ENCODE results near the gene PRKCD. TPM values are rescaled to one million over a fixed set of nuclear protein-coding genes. Genes with fewer than 3 reads are reported as not detected.

Gene PRKCD
- total RNA-seq, 2 experiments from 2014 or later: 23.4 to 24.8 TPM

DNA sequence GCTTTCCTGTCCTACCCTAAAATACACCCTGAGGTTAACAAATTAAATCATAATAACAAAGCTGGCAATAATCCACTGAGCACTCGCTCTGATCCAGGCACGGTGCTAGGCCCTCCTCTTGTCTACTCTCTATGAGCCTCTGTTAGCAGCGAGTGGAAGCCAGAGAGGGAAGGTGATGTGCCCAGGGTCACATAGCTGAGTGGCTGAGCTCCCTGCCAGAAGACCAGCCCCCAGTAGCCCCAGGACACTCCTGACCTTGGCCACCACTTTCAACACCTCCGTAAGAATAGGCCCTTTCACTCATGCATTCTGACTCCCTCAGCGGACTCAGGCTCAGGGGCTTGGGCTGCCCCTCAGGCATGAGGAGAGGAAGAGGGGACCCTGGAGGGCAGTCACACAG is 9.5 kb upstream of the PRKCD start:
- no peak for DNase-seq
- no peaks in the 10 kb centered on the region for H3K9me3 Mint-ChIP-seq
- no peaks in the 10 kb centered on the region for H3K4me1 Mint-ChIP-seq
- no peak overlapping the region for H3K4me3 Mint-ChIP-seq
- H3K27me3 Mint-ChIP-seq: peaks cover 24% of the 10 kb centered on the region
- H3K36me3 Mint-ChIP-seq (ENCODE audit: low read depth): no peaks in the 10 kb centered on the region
- CTCF ChIA-PET: interaction anchor here (1.7 kb wide), 1 partner anchor 18 kb away, joined by 5 read pairs; no protein-coding TSS in a partner anchor
- POLR2A ChIA-PET: no interaction called here
- H3K27ac Mint-ChIP-seq: no peak overlapping the region

DNA sequence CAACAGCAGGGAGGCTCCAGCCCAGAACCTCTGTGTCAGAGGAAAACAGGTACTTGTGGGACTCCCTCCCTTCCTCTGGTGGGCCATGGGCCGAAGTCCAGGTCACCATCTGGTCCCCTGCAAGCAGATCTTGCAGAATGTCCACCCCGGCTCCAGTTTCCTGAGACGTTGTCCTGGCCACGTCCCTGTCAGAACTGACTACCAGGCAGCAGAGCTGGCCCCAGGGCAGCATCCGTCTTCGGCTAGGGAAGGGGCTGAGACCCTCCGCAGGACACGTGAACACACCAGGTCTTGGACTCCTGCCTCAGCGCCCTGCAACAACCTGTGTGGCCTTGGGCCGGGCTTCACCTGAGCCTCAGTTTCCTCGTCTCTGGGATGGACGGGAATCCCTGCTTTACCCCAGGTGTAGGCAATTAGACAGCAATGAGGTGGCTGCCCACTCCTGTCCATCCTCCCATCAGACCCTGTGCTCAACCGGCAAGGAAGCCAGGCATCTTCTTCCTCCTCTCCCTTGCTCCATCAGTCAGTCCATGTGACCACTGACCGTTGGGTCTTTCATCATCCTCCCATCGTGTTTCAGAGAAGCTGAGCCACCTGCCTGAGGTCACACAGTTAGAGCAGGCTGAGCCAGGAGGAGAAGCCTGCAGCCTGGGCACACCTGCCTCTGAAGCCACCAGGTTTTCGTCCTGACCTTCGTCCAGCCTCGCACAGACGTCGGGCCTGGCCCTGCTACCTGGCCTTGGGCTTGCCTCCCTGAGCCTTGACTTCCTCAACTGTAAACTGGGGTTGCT is 8.9 kb upstream of the PRKCD start:
- Mint-ChIP-seq H3K4me3 (no peak overlapping the region), H3K27ac (no peak overlapping the region), H3K27me3 (peaks cover 29% of the 10 kb centered on the region), H3K4me1 (no peaks in the 10 kb centered on the region), H3K9me3 (no peaks in the 10 kb centered on the region), H3K36me3 (ENCODE audit: low read depth) (no peaks in the 10 kb centered on the region)
- CTCF ChIA-PET: interaction anchor here (1.3 kb wide), 1 partner anchor 20 kb away, joined by 3 read pairs; no protein-coding TSS in a partner anchor
- no peak for DNase-seq
- POLR2A ChIA-PET: no interaction called here

DNA sequence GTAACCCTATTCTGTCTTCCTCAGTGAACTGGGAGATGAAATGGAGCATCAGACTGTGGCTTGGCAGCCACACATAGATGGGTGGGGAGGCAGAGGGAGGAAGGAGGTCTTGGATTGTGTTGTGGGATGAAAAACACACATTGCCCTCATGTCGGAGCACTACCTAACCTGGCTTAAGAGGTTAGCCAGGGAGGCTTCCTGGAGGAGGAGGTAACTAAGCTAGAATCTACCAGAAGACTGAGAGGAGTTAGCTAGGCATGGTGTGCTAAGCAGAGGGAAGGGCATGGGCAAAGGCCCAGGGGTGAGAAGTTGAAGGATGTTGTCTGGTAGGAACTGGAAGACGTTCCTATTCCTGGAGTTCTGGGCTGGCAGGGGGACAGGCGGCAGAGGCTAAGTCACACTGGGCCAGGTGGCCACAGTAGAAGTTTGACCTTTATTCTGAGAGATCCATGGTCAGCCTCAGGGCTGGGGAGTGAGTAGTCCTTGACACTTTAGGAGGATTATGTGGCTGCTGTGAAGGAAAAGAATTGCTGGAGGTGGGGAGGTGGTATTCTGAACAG is 7.7 kb upstream of the PRKCD start:
- CTCF ChIA-PET: interaction anchor here (1.3 kb wide), 1 partner anchor 21 kb away, joined by 3 read pairs; no protein-coding TSS in a partner anchor
- H3K36me3 Mint-ChIP-seq (ENCODE audit: low read depth): no peaks in the 10 kb centered on the region
- no peak overlapping the region for H3K27ac Mint-ChIP-seq
- POLR2A ChIA-PET: no interaction called here
- peaks cover 37% of the 10 kb centered on the region for H3K27me3 Mint-ChIP-seq
- no peak for DNase-seq
- H3K4me1 Mint-ChIP-seq: no peaks in the 10 kb centered on the region
- no peak overlapping the region for H3K4me3 Mint-ChIP-seq
- no peaks in the 10 kb centered on the region for H3K9me3 Mint-ChIP-seq

DNA sequence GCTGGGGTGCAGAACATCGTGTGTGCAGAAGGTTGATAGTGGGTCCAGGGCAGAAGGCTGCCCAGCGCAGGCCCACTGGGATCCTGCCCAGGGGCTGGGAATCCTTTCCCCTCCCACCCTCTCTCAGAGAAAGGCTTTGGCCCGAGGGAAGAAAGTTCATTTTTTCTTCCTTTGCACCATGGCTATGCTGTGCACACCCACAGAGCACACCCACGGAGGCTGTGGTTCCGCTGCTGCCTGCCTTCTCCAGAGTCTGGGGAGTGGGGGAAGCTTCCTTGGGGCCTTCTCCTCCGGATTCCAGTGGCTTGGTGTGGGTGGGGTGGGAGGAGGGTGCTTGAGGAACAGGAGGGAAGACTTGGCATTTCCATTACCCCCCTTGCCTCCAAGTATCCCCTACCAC is 7.0 kb upstream of the PRKCD start:
- DNase-seq: no peak
- ChIA-PET POLR2A (no interaction called here), CTCF (no interaction called here)
- Mint-ChIP-seq H3K27me3 (peaks cover 41% of the 10 kb centered on the region), H3K9me3 (no peaks in the 10 kb centered on the region), H3K36me3 (ENCODE audit: low read depth) (no peaks in the 10 kb centered on the region), H3K4me3 (no peak overlapping the region), H3K4me1 (no peaks in the 10 kb centered on the region), H3K27ac (no peak overlapping the region)

DNA sequence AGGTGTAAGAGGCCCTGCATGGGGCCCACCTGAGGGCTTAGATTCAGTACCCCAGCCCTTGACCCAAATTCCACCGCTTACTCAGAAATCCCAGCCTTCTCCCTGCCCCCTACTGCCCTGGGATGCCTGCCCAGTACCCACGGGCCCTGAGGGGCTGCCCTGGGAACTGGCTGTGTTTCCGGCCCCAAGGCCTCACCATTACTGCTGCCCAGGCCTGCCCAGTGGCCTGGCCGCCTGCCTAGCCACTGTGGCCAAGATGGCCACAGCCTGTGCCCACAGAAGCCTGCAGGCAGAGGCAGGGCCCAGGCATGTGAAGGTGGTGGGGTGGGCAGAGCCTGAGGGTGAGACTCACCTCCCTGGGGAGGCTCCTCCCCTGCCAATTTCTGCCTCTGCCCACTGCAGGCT is 6.1 kb upstream of the PRKCD start:
- CTCF ChIA-PET: interaction anchor here (1.0 kb wide), 1 partner anchor 40 kb away, joined by 3 read pairs; no protein-coding TSS in a partner anchor
- peaks cover 42% of the 10 kb centered on the region for H3K27me3 Mint-ChIP-seq

DNA sequence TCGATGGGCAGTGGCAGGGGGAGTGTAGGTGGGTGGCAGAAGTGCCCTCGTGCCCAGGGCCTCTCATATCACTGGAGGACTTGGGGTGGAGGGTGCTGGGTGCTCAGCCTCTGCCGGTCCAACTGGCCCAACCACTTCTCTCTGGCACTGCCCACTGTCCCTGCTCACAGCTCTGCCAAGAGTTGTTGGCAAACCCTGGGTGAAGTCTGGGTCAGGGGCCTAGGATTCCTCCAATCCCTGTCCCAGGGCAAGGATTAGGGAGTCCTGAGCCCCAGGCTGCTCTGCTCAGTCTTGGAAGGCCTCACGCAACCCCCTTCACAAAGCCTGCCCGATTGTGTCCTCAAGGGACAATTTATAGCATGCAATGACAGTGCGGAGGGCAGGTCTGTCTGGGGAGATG is 5.2 kb upstream of the PRKCD start:
- CTCF ChIA-PET: interaction anchor here (1.0 kb wide), 1 partner anchor 41 kb away, joined by 3 read pairs; no protein-coding TSS in a partner anchor
- Mint-ChIP-seq H3K4me1 (peaks cover 6% of the 10 kb centered on the region), H3K27ac (no peak overlapping the region), H3K27me3 (peaks cover 46% of the 10 kb centered on the region), H3K36me3 (ENCODE audit: low read depth) (no peaks in the 10 kb centered on the region), H3K9me3 (no peaks in the 10 kb centered on the region), H3K4me3 (no peak overlapping the region)
- POLR2A ChIA-PET: interaction anchor here (1.0 kb wide), 1 partner anchor 25 kb away, joined by 3 read pairs; no protein-coding TSS in a partner anchor
- no peak for DNase-seq

More for the DNA sequence above, 6.1 kb upstream of the PRKCD start:
- Mint-ChIP-seq H3K27ac (no peak overlapping the region), H3K4me3 (no peak overlapping the region), H3K36me3 (ENCODE audit: low read depth) (no peaks in the 10 kb centered on the region), H3K4me1 (no peaks in the 10 kb centered on the region), H3K9me3 (no peaks in the 10 kb centered on the region)
- no peak for DNase-seq
- POLR2A ChIA-PET: no interaction called here

DNA sequence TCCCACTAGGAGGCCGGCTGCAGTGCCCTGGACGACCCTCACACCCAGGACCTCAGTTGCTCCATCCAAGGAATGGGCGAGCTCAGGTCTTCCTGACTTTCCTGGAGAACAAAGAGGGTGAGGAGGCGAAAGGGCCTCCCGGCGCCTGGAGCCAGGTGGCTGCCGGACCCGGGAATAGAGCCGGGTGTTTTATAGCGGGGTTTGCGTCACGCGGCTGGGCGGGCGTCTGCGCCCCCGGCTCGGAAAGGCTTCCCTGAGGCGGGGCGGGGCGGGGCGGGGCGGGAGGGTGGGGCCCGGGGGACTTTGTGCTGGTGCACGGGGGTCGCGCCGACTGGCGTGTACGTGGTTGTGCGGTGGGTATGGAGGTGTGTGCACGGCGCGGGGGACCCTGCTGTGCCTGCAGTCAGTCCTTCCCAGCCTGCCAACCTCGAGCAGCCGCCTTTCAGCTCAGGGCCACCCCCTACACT is 4.6 kb upstream of the PRKCD start:
- Mint-ChIP-seq H3K4me3 (no peak overlapping the region), H3K9me3 (no peaks in the 10 kb centered on the region), H3K27me3 (peaks cover 46% of the 10 kb centered on the region), H3K27ac (no peak overlapping the region), H3K36me3 (ENCODE audit: low read depth) (no peaks in the 10 kb centered on the region), H3K4me1 (peaks cover 6% of the 10 kb centered on the region)
- ChIA-PET POLR2A (interaction anchor here (1.0 kb wide), 1 partner anchor 25 kb away, joined by 3 read pairs; no protein-coding TSS in a partner anchor), CTCF (no interaction called here)
- no peak for DNase-seq

DNA sequence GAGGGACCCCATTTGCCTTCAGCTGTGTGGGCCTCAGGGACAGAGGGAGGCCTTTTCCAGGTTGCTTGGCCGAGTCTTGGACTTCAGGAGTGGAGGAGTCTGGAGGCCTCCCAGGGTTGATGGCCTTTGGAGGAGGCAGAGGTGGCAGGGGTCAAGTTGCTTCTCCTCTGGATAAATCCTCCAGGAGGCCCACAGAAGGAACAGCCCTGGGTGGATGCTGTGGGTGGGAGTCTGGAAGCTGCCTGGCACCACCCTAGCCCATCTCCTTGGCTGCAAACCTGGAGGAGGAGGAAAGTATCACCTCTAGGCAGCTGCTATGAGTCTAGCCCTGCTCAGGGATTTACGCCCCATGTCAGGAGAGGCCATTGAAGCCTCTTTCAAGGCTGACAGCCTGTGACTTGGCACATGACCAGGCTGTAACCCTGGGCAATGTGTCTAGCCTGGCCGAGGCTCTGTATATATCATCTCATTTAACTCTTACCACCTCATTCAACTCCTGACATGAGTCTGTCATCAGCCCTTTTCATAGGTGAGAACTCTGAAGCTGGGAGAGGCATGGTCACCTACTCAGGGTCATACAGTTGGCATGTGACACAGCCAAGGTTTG is 2.9 kb upstream of the PRKCD start:
- H3K9me3 Mint-ChIP-seq: no peaks in the 10 kb centered on the region
- CTCF ChIA-PET: interaction anchor here (1.6 to 2.1 kb wide), 2 partner anchors 11 to 26 kb away, joined by 4 to 7 read pairs; no protein-coding TSS in a partner anchor

DNA sequence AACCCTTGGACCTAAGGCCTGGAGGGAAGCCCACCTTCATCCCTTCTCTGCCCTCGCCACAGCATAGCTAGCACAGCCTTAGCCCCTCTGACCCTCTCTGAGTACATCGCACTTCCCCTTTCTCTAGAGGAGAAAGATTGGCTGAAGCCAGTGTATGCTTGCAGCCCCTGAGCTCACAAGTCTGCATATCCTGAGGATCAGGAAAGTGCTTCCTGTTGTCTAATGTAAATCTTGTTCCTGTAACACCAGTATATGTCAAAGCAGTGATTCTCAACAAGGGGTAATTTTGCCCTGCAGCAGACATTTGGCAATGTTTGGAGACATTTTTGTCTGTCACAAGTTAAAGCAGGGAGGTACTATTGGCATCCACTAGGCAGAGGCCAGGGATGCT is 2.2 kb upstream of the PRKCD start:
- no peaks in the 10 kb centered on the region for H3K9me3 Mint-ChIP-seq
- no peak overlapping the region for H3K4me3 Mint-ChIP-seq
- ChIA-PET POLR2A (interaction anchor here (1.1 to 1.4 kb wide), 2 partner anchors 24 to 56 kb away, joined by 3 to 5 read pairs; no protein-coding TSS in a partner anchor), CTCF (interaction anchor here (1.6 to 2.1 kb wide), 2 partner anchors 12 to 26 kb away, joined by 4 to 7 read pairs; no protein-coding TSS in a partner anchor)
- no peak for DNase-seq
- H3K27me3 Mint-ChIP-seq: peaks cover 37% of the 10 kb centered on the region
- H3K36me3 Mint-ChIP-seq (ENCODE audit: low read depth): no peaks in the 10 kb centered on the region
- H3K4me1 Mint-ChIP-seq: peaks cover 21% of the 10 kb centered on the region
- H3K27ac Mint-ChIP-seq: no peak overlapping the region

More for the DNA sequence above, 2.9 kb upstream of the PRKCD start:
- peak overlapping the region; percentile 17 for H3K27ac Mint-ChIP-seq
- no peak for DNase-seq
- no peaks in the 10 kb centered on the region for H3K36me3 Mint-ChIP-seq (ENCODE audit: low read depth)
- peaks cover 44% of the 10 kb centered on the region for H3K27me3 Mint-ChIP-seq
- POLR2A ChIA-PET: interaction anchor here (1.1 to 1.4 kb wide), 2 partner anchors 24 to 55 kb away, joined by 3 to 5 read pairs; no protein-coding TSS in a partner anchor
- no peak overlapping the region for H3K4me3 Mint-ChIP-seq
- H3K4me1 Mint-ChIP-seq: peaks cover 15% of the 10 kb centered on the region

DNA sequence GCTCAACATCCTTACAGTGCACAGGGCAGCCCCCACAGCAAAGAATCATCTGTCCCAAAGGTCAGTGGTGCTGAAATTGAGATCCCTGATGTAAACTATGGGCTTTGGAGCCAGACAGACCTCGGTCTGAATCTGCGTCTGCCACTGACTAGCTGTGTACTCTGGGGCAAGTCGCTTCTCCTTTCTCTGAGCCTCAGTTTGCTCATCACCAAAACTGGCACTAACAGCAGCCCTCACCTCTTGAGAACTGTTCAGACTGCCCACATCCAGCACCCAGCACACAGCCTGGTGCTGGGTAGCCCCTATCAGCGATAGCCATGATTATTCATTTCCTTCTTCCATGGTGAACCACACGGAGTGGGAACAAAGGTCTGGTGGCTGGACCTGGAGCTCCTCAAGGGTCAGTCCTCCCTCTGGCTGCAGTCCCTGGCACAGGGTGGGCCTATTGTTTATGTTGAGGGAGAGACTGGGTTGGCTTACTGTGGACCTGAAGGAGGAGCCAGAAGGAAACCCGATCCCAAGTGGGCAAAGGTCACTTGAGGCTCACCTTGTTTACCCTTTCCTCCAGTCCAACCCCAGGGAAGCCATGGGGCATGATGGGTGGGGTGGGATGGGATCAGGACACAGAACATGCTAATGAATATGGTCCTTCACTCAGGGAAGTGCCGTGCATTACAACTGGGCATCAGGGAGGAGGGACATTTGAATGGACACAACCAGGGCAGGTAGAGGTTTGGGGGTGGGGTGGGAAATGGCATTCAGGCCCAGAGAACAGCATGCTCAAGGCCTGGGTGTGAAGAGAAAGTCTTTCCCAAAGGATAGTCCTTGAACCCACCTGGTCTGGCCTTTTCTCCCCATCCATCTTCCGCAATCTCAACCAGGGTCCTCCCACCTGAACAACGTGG is 1.6 kb upstream of the PRKCD start:
- no peak for DNase-seq
- H3K36me3 Mint-ChIP-seq (ENCODE audit: low read depth): no peaks in the 10 kb centered on the region
- peaks cover 21% of the 10 kb centered on the region for H3K4me1 Mint-ChIP-seq
- ChIA-PET CTCF (interaction anchor here (1.0 to 2.4 kb wide), 8 partner anchors 13 to 49 kb away, joined by 3 to 11 read pairs (median 6); no protein-coding TSS in a partner anchor), POLR2A (interaction anchor here (1.0 to 1.8 kb wide), 4 partner anchors 10 to 77 kb away, joined by 3 to 6 read pairs (median 4); no protein-coding TSS in a partner anchor)
- no peaks in the 10 kb centered on the region for H3K9me3 Mint-ChIP-seq
- peak overlapping the region; percentile 21 for H3K4me3 Mint-ChIP-seq
- peaks cover 36% of the 10 kb centered on the region for H3K27me3 Mint-ChIP-seq
- no peak overlapping the region for H3K27ac Mint-ChIP-seq

DNA sequence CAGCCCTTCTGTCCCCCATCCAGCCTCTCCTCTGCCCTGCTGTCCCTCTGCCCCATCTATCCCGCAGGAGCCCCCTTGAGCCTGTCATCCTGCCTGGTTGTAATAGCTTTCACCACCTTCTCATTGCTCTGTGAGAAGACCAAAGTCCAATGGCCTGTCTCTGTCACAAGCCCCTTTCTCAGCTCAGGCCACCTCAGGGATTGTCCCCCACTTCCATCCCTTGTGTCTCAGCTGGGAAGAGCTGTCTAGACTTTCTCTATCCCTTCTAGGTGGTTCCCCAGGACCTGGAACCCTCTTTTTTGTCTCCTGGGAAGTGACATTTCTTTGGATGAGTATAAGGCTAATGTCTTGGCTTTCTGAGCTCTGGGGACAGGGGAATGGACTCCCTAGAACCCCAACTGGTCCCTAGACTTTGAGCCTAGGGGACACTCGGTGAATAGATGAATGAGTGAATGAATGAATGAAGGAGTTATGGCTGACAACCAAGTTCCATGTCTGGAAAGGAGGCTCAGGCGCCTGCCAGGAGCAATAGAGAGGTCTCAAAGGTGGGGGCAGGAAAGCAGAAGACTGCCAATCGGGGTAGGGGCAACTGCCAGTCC is 849 bp upstream of the PRKCD start:
- no peak for DNase-seq
- POLR2A ChIA-PET: interaction anchor here (0.7 to 1.8 kb wide), 12 partner anchors 10 to 114 kb away, joined by 3 to 8 read pairs (median 3); partner anchors contain the start of genes RFT1 and SFMBT1
- peaks cover 36% of the 10 kb centered on the region for H3K27me3 Mint-ChIP-seq
- H3K27ac Mint-ChIP-seq: peak overlapping the region; percentile 44
- peak overlapping the region; percentile 79 for H3K4me3 Mint-ChIP-seq
- CTCF ChIA-PET: interaction anchor here (0.8 to 2.4 kb wide), 7 partner anchors 12 to 50 kb away, joined by 3 to 11 read pairs (median 6); no protein-coding TSS in a partner anchor
- H3K9me3 Mint-ChIP-seq: no peaks in the 10 kb centered on the region
- peaks cover 21% of the 10 kb centered on the region for H3K4me1 Mint-ChIP-seq
- H3K36me3 Mint-ChIP-seq (ENCODE audit: low read depth): no peaks in the 10 kb centered on the region

All from activated CD4-positive, alpha-beta memory T cell treated with anti-CD3 and anti-CD28 coated beads, Interleukin-2, amount 10 ng/mL, durations not matched to agents 7 days and 5 days (primary cell).